ENCODE data around the gene NUP62CL.

DNA sequence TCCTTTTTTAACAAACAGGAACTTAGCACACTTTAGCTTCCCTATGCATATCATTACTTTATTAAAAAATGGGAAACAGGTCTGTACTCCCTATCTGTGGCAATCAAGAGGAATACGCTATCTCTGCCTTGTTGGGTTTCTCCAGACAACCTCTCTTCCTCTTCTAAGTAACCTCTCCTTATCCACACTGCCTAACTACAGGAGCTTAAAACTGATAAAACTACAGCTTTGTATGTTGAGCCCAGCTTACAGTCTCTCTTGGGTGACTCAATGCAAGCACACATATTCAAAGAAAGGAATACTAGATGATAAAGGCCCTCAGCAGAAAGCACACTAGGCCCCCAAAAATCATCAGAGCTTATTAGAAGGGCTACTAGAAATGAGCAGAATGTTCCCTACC is 8.9 kb downstream of the NUP62CL start:
- TF ChIP-seq EZH2phosphoT487 (IDR thresholded peaks at IDR 0.05; ENCODE audit: borderline replicate concordance) (no peak), EZH2 (IDR thresholded peaks at IDR 0.05) (no peak), POLR2AphosphoS5 (IDR thresholded peaks at IDR 0.05; ENCODE audit: low read depth, low read length) (no peak), ZNF274 (IDR thresholded peaks at IDR 0.05; ENCODE audit: low read depth, low read length) (no peak), POLR2A (IDR thresholded peaks at IDR 0.05; ENCODE audit: borderline replicate concordance, extremely low read depth, insufficient read depth, insufficient read length) (no peak), SIN3A (IDR thresholded peaks at IDR 0.05; ENCODE audit: low read depth) (no peak), JUND (IDR thresholded peaks at IDR 0.05) (no peak)
- TF ChIP-seq, protein P1, sequence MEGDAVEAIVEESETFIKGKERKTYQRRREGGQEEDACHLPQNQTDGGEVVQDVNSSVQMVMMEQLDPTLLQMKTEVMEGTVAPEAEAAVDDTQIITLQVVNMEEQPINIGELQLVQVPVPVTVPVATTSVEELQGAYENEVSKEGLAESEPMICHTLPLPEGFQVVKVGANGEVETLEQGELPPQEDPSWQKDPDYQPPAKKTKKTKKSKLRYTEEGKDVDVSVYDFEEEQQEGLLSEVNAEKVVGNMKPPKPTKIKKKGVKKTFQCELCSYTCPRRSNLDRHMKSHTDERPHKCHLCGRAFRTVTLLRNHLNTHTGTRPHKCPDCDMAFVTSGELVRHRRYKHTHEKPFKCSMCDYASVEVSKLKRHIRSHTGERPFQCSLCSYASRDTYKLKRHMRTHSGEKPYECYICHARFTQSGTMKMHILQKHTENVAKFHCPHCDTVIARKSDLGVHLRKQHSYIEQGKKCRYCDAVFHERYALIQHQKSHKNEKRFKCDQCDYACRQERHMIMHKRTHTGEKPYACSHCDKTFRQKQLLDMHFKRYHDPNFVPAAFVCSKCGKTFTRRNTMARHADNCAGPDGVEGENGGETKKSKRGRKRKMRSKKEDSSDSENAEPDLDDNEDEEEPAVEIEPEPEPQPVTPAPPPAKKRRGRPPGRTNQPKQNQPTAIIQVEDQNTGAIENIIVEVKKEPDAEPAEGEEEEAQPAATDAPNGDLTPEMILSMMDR (IDR thresholded peaks at IDR 0.05 in 2 of 3, conservative IDR thresholded peaks at IDR 0.05 in 1 of 3; ENCODE audit: borderline replicate concordance in 1 of 3, insufficient read depth in 1 of 3, low read depth in 2 of 3, low read length in 2 of 3) = no peak
- TF ChIP-seq, protein P2, sequence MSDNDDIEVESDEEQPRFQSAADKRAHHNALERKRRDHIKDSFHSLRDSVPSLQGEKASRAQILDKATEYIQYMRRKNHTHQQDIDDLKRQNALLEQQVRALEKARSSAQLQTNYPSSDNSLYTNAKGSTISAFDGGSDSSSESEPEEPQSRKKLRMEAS (IDR thresholded peaks at IDR 0.05) = no peak
- TF ChIP-seq, protein P3, sequence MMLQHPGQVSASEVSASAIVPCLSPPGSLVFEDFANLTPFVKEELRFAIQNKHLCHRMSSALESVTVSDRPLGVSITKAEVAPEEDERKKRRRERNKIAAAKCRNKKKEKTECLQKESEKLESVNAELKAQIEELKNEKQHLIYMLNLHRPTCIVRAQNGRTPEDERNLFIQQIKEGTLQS (IDR thresholded peaks at IDR 0.05) = no peak

All from HCT116 (cell line).